Neural crest cell (in vitro differentiated cells): ENCODE measurements around the gene CLIC3. TPM values are rescaled to one million over a fixed set of nuclear protein-coding genes. Genes with fewer than 3 reads are reported as not detected.

ENCODE experiments used
- DNase-seq: peaks from one replicate; pipeline ENCODE4 v3.0.0; 2021; ENCODE audit warnings: low read depth, mixed read lengths, low spot score
- H3K27ac Mint-ChIP-seq: one replicate; pipeline ENCODE4 v1.8.0; 2021; ENCODE audit warnings: mild to moderate bottlenecking, mixed read lengths; ENCODE audit not compliant: unreplicated experiment
- H3K27me3 Mint-ChIP-seq: 2 replicates; pipeline ENCODE4 v1.8.0; 2021; ENCODE audit warnings: low read depth, mild to moderate bottlenecking, mixed read lengths
- H3K36me3 Mint-ChIP-seq: 2 replicates; pipeline ENCODE4 v1.8.0; 2021; ENCODE audit warnings: low read depth, mild to moderate bottlenecking, mixed read lengths
- H3K4me1 Mint-ChIP-seq: 2 replicates; pipeline ENCODE4 v1.8.0; 2021; ENCODE audit warnings: mixed read lengths
- H3K4me3 Mint-ChIP-seq: one replicate; pipeline ENCODE4 v1.8.0; 2021; ENCODE audit warnings: mild to moderate bottlenecking, mixed read lengths
- H3K9me3 Mint-ChIP-seq: 2 replicates; pipeline ENCODE4 v1.8.0; 2021; ENCODE audit warnings: mixed read lengths
- CTCF ChIP-seq: fragments of 200-600 bp; sonication (generic); conservative IDR thresholded peaks from 2 replicates; pipeline ENCODE4 v1.5.0; 2021; ENCODE audit warnings: antibody characterized with exemption, mild to moderate bottlenecking
- total RNA-seq: library from RNA; stranded (reverse); gene quantifications from 2 replicates; pipeline ENCODE4 v1.2.1, GENCODE V29; 2021

Gene CLIC3
- total RNA-seq, 1 donor from 2014 or later: not detected

GRCh38 chr9:136955202-136955942, 41.0 kb downstream of the CLIC3 start:
- no peak for DNase-seq
- Mint-ChIP-seq H3K9me3 (peaks cover 7% of the 10 kb centered on the region), H3K36me3 (no peaks in the 10 kb centered on the region), H3K27me3 (no peaks in the 10 kb centered on the region), H3K4me3 (no peak overlapping the region), H3K27ac (no peak overlapping the region), H3K4me1 (no peaks in the 10 kb centered on the region)
- TF ChIP-seq CTCF: no peak

GRCh38 chr9:136954270-136955083, 41.9 kb downstream of the CLIC3 start:
- H3K4me1 Mint-ChIP-seq: no peaks in the 10 kb centered on the region
- DNase-seq: no peak
- H3K27ac Mint-ChIP-seq: no peak overlapping the region
- TF ChIP-seq CTCF: no peak
- H3K4me3 Mint-ChIP-seq: no peak overlapping the region
- H3K36me3 Mint-ChIP-seq: no peaks in the 10 kb centered on the region
- peaks cover 7% of the 10 kb centered on the region for H3K9me3 Mint-ChIP-seq
- no peaks in the 10 kb centered on the region for H3K27me3 Mint-ChIP-seq

GRCh38 chr9:136953771-136954269, 42.5 kb downstream of the CLIC3 start:
- no peaks in the 10 kb centered on the region for H3K36me3 Mint-ChIP-seq
- no peak overlapping the region for H3K4me3 Mint-ChIP-seq
- H3K4me1 Mint-ChIP-seq: no peaks in the 10 kb centered on the region
- peaks cover 7% of the 10 kb centered on the region for H3K9me3 Mint-ChIP-seq
- DNase-seq: no peak
- H3K27me3 Mint-ChIP-seq: no peaks in the 10 kb centered on the region
- TF ChIP-seq CTCF: no peak
- H3K27ac Mint-ChIP-seq: no peak overlapping the region

GRCh38 chr9:136952876-136953770, 43.2 kb downstream of the CLIC3 start:
- H3K4me3 Mint-ChIP-seq: peak overlapping the region; percentile 38
- DNase-seq: no peak
- H3K9me3 Mint-ChIP-seq: peaks cover 7% of the 10 kb centered on the region
- peaks cover 2% of the 10 kb centered on the region for H3K4me1 Mint-ChIP-seq
- no peak overlapping the region for H3K27ac Mint-ChIP-seq
- H3K36me3 Mint-ChIP-seq: no peaks in the 10 kb centered on the region
- no peaks in the 10 kb centered on the region for H3K27me3 Mint-ChIP-seq
- no peak for TF ChIP-seq CTCF

- H3K36me3 Mint-ChIP-seq: no peaks in the 10 kb centered on the region
- peaks cover 4% of the 10 kb centered on the region for H3K4me1 Mint-ChIP-seq
- no peak overlapping the region for H3K27ac Mint-ChIP-seq
- H3K9me3 Mint-ChIP-seq: peaks cover 7% of the 10 kb centered on the region
- no peak overlapping the region for H3K4me3 Mint-ChIP-seq
- no peak for DNase-seq
- TF ChIP-seq CTCF: no peak
- H3K27me3 Mint-ChIP-seq: no peaks in the 10 kb centered on the region
Observed at GRCh38 chr9:136952321-136952850, 44.0 kb downstream of the CLIC3 start.
